ENCODE measurements around the gene C1orf116.

The C1orf116 gene

GRCh38 chr1:206974140-206974539 lies 58.4 kb downstream of the C1orf116 start:
- H3K9me3 ChIP-seq = no peaks in the 10 kb centered on the region
- peaks cover 60% of the 10 kb centered on the region for H3K27me3 ChIP-seq
- H3K4me1 ChIP-seq (ENCODE audit: control insufficient read depth in 1 of 2, insufficient read depth in 1 of 2, low read depth in 1 of 2, low read length in 1 of 2) = no peaks in the 10 kb centered on the region
- no peaks in the 10 kb centered on the region for H3K36me3 ChIP-seq
- H3K4me3 ChIP-seq (ENCODE audit: low read depth in 1 of 2, low read length in 1 of 2) = no peak overlapping the region
- no peak for TF ChIP-seq CTCF (IDR thresholded peaks at IDR 0.05)
- H3K27ac ChIP-seq = no peak overlapping the region

DNA sequence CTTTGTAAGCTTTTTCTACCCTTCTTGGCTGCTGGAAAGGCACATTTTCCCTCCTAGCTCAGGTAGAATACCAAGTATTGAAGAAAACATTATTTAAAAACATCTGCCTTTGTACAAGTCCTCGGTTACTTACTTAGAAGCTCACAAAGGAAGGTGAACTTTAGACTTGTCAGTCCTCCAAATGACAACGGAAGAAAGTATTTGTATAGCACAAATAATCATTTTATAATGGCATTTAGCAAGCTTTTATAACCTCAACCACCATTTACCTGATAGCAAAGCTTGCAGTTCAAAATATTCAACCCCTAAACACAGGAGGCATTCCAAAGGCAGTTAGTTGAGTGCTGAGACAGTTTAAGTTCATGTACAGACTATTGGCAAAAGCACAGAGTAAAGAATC lies 59.8 kb downstream of the C1orf116 start:
- peaks cover 63% of the 10 kb centered on the region for H3K27me3 ChIP-seq
- H3K4me3 ChIP-seq (ENCODE audit: low read depth in 1 of 2, low read length in 1 of 2) = no peak overlapping the region
- no peak for TF ChIP-seq CTCF (IDR thresholded peaks at IDR 0.05)
- no peaks in the 10 kb centered on the region for H3K36me3 ChIP-seq
- H3K9me3 ChIP-seq = no peaks in the 10 kb centered on the region
- H3K27ac ChIP-seq = no peak overlapping the region
- H3K4me1 ChIP-seq (ENCODE audit: control insufficient read depth in 1 of 2, insufficient read depth in 1 of 2, low read depth in 1 of 2, low read length in 1 of 2) = peaks cover 3 to 5% of the 10 kb centered on the region in 2 experiments

GRCh38 chr1:206971029-206971655 lies 61.4 kb downstream of the C1orf116 start:
- H3K36me3 ChIP-seq = no peaks in the 10 kb centered on the region
- no peak overlapping the region for H3K27ac ChIP-seq
- H3K4me3 ChIP-seq (ENCODE audit: low read depth in 1 of 2, low read length in 1 of 2) = no peak overlapping the region
- H3K9me3 ChIP-seq = no peaks in the 10 kb centered on the region
- peaks cover 61% of the 10 kb centered on the region for H3K27me3 ChIP-seq
- H3K4me1 ChIP-seq (ENCODE audit: control insufficient read depth in 1 of 2, insufficient read depth in 1 of 2, low read depth in 1 of 2, low read length in 1 of 2) = peaks cover 13 to 15% of the 10 kb centered on the region in 2 experiments
- no peak for TF ChIP-seq CTCF (IDR thresholded peaks at IDR 0.05)

DNA sequence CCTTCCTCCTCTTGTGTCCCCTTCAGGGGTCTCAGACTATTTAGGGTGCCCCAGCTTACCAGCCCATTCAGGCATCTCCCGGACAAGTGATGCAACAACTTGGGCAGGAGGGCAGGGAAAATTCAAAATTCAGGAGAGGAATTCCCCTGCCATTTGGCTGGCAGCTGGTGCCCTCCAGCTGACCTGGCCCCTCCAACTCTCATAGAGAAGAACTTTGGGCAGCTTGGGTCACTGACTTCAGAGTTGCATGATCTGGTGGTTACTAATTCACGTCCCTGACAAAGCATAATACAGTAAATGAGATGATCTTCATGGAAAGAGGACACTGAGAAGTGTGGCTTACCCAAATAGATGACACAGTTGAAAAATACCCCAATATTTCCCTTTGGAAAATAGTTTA lies 62.1 kb downstream of the C1orf116 start, which contains the start of gene FCAMR:
Gene FCAMR, minus strand, starts transcription at position 15 of the 400 bp plus-strand sequence. CDS start 335 bp downstream, outside the sequence.
- Histone ChIP-seq H3K4me1 (ENCODE audit: control insufficient read depth in 1 of 2, insufficient read depth in 1 of 2, low read depth in 1 of 2, low read length in 1 of 2) (peaks cover 13 to 15% of the 10 kb centered on the region in 2 experiments), H3K27me3 (peaks cover 68% of the 10 kb centered on the region), H3K9me3 (no peaks in the 10 kb centered on the region), H3K27ac (no peak within 1 kb of the TSS), H3K4me3 (ENCODE audit: low read depth in 1 of 2, low read length in 1 of 2) (no peak within 1 kb of the TSS), H3K36me3 (no peaks in the 10 kb centered on the region)
- no peak for TF ChIP-seq CTCF (IDR thresholded peaks at IDR 0.05)

DNA sequence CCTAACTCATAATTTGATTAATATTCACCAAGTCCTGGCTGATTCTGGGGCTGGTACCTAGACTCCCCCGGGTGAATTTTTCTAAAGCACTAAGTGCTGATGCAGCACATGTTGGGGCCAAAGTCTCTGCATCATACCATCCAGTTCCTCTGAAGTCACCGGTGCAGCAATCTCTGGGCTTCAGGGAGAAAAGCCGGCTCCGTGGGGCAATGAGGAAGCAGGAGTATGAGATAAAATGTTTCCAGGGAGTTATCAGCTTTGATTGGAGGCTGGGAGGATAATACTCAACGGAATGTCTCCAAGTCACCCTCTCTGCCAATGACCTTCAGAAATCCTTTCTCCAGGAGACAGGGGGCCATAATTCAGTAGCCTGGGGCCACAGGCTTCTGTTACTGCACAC lies 63.5 kb downstream of the C1orf116 start:
- Histone ChIP-seq H3K9me3 (no peaks in the 10 kb centered on the region), H3K4me1 (ENCODE audit: control insufficient read depth in 1 of 2, insufficient read depth in 1 of 2, low read depth in 1 of 2, low read length in 1 of 2) (peaks cover 13 to 15% of the 10 kb centered on the region in 2 experiments), H3K27me3 (peaks cover 82% of the 10 kb centered on the region), H3K36me3 (no peaks in the 10 kb centered on the region), H3K27ac (no peak overlapping the region), H3K4me3 (ENCODE audit: low read depth in 1 of 2, low read length in 1 of 2) (no peak overlapping the region)
- TF ChIP-seq CTCF (IDR thresholded peaks at IDR 0.05) = no peak

Measured in neutrophil (primary cell).